ENCODE results near the gene RAD23A.

Gene RAD23A

DNA sequence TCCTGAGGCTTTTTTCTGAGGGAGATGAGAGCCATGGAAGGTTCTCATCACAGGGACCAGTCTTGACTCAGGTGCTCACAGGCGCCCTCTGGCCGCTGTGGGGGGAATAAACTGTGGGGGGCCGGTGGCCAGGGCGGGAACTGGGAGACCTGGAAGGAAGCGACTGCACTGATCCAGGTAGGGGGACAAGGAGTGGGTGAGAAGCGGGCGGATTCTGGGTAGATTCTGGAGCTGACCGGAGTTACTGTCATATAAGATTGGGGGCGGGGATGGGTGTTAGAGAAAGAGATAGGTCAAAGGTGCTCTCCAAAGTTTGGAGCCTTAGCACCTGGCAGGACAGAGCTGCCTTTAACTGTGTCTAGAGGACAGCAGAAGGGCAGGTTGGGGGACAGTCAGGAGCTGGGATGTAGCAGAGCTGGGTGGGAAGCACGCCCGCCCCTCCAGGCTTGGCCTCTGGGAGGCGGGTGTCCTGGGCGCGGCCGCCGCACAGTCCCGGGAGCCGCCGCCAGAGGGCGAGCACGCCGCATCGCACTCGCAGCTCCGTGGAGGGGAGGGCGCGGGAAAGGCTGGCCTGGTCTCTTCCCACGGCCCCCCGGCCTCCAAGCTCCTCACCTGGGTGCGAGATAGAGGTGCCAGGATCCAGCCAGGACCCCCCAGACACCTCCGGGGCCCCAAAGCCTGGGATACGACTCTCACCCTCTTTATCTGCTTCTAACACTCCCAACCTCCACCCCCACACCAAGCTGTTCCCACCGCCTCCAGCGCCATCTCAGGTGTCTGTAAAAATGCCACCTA lies 19.6 kb downstream of the RAD23A start (continued):
- TF ChIP-seq ZNF280C (tag by site-specific recombination; IDR thresholded peaks at IDR 0.05) (no peak), ZBTB48 (tag by site-specific recombination; IDR thresholded peaks at IDR 0.05) (peak; percentile 38; the same call in 1 of the 2 replicates), ZSCAN16 (tag by site-specific recombination; IDR thresholded peaks at IDR 0.05) (peak; percentile 39; the same call in 1 of the 2 replicates), SP2 (tag by site-specific recombination; IDR thresholded peaks at IDR 0.05) (peak; percentile 63), ZFP41 (tag by site-specific recombination; IDR thresholded peaks at IDR 0.05; ENCODE audit: borderline replicate concordance) (no peak), ZNF654 (tag by site-specific recombination; IDR thresholded peaks at IDR 0.05; ENCODE audit: low read depth) (peak; percentile 47), ZEB2 (tag by site-specific recombination; IDR thresholded peaks at IDR 0.05) (peak; percentile 89), ATF2 (tag by site-specific recombination; IDR thresholded peaks at IDR 0.05; ENCODE audit: low read depth) (no peak), ZNF391 (tag by site-specific recombination; IDR thresholded peaks at IDR 0.05; ENCODE audit: borderline replicate concordance, low read depth) (peak; percentile 24; the same call in 1 of the 2 replicates), ZNF585B (tag by site-specific recombination; IDR thresholded peaks at IDR 0.05) (no peak), REPIN1 (tag by site-specific recombination; IDR thresholded peaks at IDR 0.05; ENCODE audit: low read depth) (0 out of 2 replicates have a peak, but pooled peaks have one; percentile 27), ZSCAN30 (tag by site-specific recombination; IDR thresholded peaks at IDR 0.05) (peak; percentile 81), ELK4 (IDR thresholded peaks at IDR 0.05; ENCODE audit: borderline replicate concordance, low read depth, low read length) (no peak), ZNF366 (tag by site-specific recombination; conservative IDR thresholded peaks at IDR 0.05) (0 out of 2 replicates have a peak, but pooled peaks have one; percentile 38), ZNF10 (tag by site-specific recombination; IDR thresholded peaks at IDR 0.05) (no peak), KLF10 (tag by site-specific recombination; IDR thresholded peaks at IDR 0.05) (peak; percentile 30; the same call in 1 of the 2 replicates), ZNF324 (tag by site-specific recombination; IDR thresholded peaks at IDR 0.05) (peak; percentile 71), ZSCAN4 (tag by site-specific recombination; IDR thresholded peaks at IDR 0.05) (peak; percentile 47; the same call in 1 of the 2 replicates), ZNF132 (tag by site-specific recombination; IDR thresholded peaks at IDR 0.05; ENCODE audit: borderline replicate concordance) (no peak), PRDM1 (tag by site-specific recombination; IDR thresholded peaks at IDR 0.05) (0 out of 2 replicates have a peak, but pooled peaks have one; percentile 7), HOXA7 (CRISPR knock-in tag; IDR thresholded peaks at IDR 0.05; ENCODE audit: borderline replicate concordance) (no peak), CTCF (tag by site-specific recombination; IDR thresholded peaks at IDR 0.05) (peak; percentile 100), ZNF692 (tag by site-specific recombination; IDR thresholded peaks at IDR 0.05) (peak; percentile 54), ZNF664 (tag by site-specific recombination; IDR thresholded peaks at IDR 0.05) (no peak), ZNF623 (tag by site-specific recombination; IDR thresholded peaks at IDR 0.05) (no peak)
- TF ChIP-seq, protein P1, sequence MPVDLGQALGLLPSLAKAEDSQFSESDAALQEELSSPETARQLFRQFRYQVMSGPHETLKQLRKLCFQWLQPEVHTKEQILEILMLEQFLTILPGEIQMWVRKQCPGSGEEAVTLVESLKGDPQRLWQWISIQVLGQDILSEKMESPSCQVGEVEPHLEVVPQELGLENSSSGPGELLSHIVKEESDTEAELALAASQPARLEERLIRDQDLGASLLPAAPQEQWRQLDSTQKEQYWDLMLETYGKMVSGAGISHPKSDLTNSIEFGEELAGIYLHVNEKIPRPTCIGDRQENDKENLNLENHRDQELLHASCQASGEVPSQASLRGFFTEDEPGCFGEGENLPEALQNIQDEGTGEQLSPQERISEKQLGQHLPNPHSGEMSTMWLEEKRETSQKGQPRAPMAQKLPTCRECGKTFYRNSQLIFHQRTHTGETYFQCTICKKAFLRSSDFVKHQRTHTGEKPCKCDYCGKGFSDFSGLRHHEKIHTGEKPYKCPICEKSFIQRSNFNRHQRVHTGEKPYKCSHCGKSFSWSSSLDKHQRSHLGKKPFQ (tag by site-specific recombination; IDR thresholded peaks at IDR 0.05) = peak; percentile 98

All from HEK293 (cell line).